Kidney capillary endothelial cell (primary cell): ENCODE results near the gene DOCK2.
"Not testable (repeated sequence)": the region's sequence is repeated elsewhere in the genome, so short reads cannot be mapped to it uniquely, and the experiment has no call there.

Experiments used
- DNase-seq: peaks from one replicate; pipeline ENCODE4 v3.0.0-alpha.2; 2018; ENCODE audit warnings: low spot score

Gene DOCK2

DNA sequence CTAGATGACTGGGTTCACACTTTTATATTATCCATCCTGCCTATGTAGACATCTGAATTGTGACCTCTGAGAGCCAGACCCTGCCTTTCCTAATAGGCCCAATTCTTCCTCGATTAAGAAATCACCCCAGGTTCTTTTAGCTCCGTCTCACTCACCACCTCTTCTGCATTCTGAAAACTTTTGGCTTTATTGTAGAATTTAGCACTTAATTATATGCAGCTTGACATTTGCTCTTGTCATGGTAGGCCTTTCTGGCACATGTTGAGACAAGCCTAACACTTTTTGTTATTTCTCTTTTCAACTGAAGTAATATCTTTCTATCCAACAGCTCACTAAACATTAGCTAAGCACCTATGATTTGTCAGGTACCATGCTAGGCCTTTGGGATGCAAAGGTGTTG, 180.0 kb downstream of the DOCK2 start:
- no peak for DNase-seq

DNA sequence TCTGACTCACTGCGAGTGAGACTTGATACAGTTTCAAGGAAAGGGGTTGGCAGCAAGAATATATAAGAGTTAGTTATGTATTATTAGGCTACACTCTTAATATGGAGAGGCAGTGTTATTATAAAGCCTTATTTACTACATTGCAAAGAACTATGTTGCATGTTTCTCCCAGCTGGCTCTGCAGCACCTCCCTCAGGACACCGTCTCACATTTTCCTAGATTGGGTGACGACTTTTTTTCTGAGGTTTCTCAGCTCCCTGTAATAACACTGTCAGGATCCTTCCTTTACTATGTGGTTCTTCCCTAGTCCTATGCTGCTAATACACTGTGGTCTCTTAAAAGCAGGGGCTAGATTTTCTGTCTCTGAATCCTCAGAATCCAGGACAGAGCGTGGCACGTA, 189.5 kb downstream of the DOCK2 start:
- no peak for DNase-seq

DNA sequence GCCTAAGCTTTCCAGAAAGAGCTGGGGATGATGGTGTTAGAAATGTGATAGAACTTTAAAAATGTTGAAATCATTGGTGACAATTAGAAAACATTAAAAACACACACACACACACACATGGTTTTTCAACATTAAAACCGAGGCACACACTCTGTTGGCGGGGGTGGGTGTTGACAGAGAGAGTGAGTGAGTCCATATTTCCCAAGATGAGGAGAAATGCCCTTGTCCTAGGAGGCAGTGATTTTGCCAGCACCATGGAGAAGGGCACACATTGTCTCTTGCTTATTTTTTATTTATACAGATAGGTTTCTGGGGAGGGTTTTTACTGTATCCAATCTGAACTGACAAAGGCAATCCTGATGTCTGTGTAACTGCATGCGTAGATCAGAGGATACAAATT, 190.7 kb downstream of the DOCK2 start:
- no peak for DNase-seq

DNA sequence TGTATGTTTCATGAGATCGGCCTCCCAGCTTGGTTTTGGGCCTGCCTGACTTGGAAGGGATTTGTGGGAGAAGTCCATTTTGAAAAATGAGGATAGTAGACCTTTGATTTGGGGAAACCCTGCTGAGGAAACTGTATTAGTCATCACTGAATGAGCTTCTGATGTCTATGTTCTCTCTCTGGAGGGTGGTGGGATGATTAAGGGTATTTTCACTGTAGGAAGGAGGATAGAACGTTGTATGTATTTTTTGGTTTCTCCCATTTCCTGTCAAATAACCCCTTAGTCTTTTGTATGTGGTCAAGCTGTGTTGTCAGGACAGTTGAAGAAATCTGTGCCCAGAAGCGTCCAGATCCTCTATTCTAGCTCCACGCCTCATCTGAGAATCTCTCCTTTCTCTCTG, 191.3 kb downstream of the DOCK2 start:
- no peak for DNase-seq

DNA sequence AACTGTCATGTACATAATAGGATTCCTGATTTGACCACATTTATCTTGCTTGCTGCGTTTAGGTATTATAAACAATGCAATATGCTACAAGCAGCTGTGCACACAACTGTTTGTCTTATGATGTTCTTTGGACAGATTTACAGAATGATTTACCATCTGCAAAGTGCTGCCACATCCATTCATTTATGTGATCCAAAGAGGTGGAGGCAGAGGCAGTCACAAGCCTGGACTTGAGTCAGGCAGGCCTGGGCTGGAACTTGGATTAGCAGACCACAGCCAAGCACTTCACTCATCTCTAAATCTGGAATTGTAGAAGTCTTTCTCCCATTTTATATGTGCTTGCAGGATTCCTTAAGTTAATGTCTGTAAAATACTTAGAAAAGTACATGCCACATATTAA, 194.3 kb downstream of the DOCK2 start:
- DNase-seq = no peak

DNA sequence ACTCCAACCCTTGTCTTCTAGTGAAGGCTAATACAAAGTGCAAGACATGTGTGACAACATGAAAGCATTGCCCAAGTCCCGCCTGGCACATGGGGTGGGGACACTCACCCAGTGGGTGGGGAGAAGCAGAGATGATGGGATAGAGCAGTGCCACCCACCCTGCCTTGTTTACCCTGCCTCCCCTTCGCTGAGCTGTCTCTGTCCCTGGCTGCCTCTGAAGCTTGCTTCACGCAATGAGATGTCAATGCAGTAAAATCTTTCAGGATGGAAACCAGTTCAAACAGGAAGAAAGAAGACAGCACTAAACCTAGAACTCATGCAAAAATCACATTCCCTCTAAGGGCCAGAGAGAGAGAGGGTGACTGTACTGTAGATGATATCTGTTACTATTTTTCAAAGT, 195.2 kb downstream of the DOCK2 start:
- DNase-seq = no peak

DNA sequence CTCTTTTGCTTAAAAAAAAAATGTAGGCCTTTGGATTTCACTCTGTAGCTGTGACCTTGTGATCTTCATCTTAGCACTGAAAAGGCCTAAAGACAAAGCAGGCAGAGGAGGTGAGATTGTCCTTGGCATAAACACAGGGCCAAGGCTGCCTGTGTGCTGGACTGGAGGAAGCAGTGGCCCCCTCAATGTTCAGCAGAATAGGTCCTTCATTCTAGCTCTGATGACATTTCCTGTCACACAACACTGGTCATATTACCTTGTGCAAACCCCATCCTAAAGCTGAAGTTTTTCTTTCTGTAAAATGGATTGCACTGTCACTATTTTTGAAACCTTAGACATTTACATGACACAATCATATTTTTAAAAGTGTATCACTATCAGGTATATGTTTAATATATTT, 195.8 kb downstream of the DOCK2 start:
- DNase-seq = no peak

DNA sequence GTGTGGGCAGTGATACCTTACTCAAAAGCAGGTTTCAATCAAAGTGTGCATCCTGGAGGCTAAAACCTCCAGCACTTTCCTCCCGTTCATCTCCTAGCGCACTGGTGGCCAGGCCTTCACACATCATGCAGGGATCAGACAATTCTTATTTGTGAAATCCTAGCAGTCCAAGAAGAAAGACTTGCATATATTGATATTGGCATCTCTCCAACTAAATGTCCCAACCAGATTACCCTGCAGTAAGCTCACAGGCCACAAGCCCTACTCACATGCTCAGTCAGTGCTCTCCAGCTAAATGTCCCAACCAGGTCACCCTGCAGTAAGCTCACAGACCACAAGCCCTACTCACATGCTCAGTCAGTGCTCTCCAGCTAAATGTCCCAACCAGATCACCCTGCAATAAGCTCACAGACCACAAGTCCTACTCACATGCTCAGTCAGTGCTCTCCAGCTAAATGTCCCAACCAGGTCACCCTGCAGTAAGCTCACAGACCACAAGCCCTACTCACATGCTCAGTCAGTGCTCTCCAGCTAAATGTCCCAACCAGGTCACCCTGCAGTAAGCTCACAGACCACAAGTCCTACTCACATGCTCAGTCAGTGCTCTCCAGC, 196.7 kb downstream of the DOCK2 start:
- not testable (repeated sequence) for DNase-seq

DNA sequence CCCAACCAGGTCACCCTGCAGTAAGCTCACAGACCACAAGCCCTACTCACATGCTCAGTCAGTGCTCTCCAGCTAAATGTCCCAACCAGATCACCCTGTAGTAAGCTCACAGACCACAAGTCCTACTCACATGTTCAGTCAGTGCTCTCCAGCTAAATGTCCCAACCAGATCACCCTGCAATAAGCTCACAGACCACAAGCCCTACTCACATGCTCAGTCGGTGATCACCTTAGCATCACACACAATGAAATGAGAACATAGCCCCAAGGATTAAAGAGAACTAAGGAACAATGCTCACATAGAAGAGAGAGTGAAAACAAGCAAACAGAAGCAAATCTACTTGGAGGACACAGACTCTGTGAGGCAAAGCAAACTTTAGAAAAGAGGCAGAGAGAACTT, 197.5 kb downstream of the DOCK2 start:
- DNase-seq = not testable (repeated sequence)

DNA sequence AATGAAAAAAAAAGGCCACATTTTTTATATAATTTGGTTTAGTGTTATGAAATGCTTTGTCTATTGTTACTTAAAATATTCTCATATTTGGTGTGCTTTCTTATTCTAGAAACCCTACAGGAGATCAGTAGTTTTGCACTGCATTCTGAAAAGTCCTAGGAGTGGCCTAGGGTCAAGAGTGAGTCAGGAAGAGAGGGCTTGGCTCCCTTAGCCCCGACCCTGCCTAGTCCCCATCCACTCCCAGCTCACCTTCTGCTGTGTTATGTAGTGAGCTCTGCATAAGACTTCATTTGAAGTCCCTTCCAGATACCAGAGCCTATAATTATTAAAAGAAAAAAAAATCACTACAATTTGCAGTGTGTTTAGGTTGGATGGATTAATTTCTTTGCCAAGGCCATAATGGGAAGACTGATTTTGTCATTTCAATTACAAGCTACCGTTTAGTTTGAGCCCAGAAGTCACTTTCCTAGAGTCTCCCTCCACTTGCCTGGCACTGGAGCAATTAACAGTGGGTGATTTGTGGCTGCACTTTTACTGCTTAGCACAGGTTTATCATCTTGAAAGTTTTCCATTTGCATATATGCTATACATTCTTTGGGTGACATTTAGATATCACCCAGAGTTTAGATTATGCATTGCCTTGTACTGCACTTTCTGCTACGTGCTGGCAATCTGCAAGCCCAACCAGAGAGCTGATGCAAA, 199.9 kb downstream of the DOCK2 start:
- no peak for DNase-seq

DNA sequence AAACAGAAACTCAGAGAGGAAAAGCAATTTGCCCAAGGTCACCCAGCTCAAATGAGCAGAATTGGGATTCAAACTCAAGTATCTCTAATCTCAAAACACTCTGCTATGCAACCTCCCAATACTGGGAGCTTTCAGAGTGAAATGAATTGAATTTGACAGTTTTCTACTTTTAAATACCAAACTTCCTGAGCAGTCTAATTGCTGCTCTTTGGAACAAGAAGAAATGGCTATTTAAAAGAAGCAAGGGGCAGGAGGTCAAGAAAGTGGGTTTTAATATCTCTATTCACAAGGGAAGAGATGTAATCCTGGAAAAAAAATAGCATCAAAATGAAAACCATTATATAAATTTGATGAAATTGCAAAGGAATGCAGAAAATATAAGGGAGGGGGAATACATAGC, 200.6 kb downstream of the DOCK2 start:
- no peak for DNase-seq

DNA sequence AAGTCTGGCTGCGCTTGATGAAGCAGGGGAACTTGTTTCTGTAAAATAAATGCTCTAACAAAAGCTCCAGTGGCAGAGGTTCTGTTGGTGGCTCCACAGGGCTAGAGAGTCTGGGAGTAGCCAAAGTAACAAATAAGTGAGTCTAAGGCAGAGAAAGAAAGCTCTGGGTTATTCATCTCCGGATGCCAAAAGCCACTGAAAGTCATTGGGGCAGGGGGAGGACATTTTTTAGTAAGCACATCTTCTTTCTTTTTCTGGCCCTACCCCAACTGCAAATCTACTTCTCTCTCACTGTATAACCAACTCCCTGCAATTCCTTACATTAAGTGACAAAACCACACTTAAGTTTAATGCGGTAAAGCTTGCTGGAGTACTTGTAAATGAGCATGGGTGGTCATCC, 201.6 kb downstream of the DOCK2 start:
- no peak for DNase-seq

DNA sequence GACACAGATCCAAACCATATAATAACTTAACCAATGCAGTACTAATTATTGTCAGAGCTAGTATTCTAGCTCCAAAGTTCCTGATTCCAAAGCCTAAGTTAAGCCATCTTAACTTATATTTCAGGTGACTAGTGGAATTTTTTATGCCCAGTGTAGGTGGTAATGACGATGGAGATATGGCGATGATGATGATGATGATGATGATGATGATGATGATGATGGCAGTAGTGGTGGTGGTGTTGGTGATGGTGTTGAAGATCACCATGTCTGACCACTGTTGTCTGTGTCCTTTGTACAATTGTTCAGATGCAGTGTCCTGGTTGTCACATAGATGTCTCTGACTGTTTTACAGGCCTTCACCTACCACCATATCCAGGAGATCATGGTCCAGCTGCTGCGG, 203.3 kb downstream of the DOCK2 start:
- DNase-seq = no peak

DNA sequence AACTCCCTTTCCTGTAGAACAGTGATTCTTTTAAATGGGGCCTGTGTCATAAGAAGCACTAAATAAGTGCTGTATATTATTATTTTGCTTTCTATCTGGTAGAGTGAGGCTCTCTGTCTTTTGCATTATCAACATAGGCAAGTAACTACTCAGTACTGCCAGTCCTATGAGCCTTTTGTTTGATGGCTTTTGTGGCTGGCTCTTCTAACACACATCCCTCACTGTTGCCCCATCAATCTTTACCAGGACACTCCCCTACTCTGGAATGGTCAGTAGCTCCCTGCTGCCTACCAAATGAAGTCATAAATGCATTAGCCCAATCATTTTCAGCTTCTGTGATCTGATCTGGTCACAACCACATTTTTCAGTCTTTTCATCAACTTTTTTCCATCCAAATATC, 205.6 kb downstream of the DOCK2 start:
- DNase-seq = no peak

DNA sequence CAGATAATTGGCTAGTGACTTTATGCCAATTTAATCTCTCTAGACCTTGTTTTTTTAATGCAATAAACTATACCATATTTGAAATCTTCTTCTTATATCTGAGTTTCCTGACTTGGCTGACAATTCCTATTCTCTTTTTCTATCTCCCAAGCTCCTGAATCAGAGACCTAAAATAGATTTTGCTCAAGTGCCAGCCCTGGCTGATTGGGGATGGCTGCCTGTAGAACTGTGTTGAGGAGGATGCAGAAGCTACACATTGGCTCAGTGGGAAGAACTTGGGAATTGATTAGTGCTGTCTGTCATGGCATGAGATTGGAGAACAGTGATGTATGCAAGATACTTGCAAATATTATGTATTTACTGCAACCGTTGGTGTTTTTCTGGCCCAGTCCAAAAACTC, 210.4 kb downstream of the DOCK2 start:
- no peak for DNase-seq

DNA sequence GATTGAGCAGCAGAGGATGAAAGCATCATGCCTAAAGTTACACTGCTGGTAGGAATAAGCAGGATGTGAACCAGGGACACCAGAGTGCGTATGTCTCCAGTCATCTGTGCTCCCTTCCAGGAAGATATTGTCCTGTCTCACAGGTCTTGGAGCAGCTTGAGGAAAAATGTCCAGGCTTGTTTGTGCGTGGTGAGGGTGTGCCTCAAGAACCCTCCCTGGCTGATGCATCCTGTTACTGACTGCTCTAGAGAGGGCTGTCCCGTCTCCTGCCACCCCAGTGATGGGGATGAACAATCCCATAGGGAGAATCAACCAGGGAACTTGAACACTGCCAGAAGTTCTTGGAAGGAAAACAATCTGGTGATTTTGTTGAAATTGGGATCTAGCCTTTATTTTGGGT, 211.2 kb downstream of the DOCK2 start:
- no peak for DNase-seq

DNA sequence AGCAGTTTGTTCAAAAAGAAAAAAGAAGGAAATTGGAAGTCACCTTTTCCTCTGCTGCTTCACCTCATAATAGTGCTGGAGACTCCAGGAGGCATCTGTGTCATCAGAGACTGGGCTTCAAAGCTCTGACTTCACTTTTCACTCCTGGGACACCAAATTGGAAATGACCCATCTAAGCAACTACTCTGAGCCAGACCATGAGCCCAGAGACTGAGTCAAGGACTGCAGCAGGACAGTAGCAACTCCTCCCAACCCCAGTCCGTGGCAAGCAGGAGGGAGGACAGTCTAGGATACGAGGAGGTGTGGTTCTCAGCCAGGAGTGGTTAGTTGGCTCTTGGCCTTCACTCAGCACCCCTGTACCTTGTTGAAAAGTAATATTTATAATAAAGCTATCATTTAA, 211.7 kb downstream of the DOCK2 start:
- no peak for DNase-seq

DNA sequence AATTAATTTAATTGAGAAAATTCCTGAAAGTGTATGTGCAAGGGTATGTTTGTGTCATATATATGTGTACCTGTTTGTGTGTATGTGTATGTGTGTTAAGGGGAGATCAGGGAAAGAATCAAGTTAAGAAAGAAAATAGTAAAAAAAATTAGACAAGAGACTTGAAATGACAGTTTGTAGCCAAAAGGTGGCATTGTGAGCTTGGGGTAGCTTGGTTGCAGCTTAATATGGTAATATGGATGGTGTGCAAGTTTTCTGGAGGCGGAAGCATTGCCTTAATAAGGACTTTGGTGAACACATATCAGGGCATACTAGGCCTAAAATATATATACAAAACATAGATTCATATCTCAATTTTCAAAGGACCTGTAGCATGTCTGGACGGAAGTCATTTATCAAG, 213.3 kb downstream of the DOCK2 start:
- no peak for DNase-seq

DNA sequence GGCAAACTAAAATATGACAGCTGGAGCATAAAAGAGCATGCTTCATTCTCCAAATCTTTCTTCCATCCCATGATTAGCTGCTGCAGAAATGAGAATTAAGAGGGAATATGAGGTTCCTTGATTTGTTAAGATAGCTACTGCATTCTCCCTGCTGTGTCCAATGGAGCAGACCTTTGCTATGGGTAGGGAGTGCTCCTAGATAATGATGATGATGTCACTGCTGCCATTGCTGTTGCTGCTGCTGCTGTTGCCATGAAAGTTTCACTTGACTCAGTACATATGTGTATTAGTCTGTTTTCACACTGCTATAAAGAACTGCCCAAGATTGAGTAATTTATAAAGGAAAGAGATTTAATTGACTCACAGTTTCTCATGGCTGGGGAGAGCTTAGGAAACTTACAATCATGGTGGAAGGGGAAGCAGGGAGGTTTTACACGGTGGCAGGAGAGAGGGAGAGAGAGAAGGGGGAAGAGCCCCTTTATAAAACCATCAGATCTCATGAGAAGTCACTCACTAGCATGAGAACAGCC, 214.3 kb downstream of the DOCK2 start:
- DNase-seq = no peak

DNA sequence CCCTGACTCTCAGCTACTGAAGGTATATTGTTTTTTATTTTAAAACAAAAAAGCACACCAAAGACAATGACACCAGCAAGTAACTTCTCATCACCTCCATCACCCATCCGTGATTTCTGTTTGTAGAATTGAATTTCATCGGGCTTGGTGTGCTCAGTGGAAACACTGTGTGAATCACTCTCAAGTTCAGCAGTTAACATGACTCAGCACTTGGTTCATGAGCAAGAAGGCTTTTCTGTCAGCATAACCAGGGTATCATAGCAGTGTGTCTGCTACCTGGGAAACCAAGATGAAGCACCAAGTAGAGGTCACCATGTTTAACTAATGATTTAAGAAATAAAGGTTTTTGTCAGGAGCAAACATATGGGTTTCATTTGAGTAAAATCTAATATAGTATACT, 219.5 kb downstream of the DOCK2 start:
- DNase-seq = peak; percentile 44

DNA sequence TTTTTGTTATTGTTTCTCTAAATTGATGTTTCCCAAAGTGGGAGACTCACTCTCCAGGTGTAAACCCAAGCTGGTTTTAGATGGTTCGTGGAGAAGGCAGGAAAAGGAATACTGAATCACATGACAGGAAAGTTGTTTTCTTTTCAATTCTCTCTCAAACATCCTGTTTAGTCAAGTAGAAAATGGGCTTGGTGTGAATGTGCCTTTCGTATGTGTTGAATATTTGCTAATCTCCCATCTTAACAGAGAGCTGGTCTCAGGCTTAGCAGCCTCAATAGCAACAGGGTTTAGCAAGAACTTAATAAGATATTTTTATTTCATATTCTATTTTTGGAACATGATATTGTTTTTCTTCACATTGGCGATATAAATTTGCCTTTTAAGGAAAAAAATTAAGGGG, 223.5 kb downstream of the DOCK2 start:
- no peak for DNase-seq

DNA sequence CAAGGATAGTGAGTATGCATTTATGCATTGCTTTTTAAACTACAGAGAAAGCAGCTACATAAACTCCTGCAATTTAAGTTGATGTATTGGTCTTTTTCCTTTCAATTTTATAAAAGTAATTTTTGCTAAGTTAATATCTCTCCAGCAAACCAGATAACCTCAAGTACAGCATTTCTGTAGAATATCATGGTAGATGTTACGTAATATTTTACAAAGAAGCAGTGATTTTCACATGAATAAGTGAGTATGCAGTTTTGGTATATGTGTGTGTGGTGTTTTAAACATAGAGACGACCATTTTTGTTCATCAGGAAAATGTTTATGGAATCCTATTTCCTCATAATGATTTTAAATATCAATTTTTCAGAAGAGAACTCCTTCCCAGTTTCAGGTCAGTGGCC, 224.4 kb downstream of the DOCK2 start:
- no peak for DNase-seq

DNA sequence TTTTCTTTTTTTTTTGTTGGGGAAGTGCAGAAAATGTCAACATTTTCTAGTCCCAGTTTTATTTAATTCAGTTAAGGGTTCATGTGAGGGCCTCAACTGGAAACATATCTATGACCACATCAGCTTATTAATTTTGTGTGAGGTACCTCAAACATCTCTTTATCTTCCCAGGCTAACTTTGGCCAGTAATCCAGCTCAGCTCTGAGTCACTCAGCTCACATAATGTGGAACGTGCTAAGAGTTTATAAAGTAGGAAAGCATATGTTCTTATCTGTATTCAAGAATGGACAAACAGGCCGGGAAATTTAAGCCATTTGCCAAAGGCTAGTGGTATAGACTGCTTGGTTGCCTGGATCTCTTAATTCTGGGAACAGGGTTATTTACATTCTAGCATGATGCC, 224.9 kb downstream of the DOCK2 start:
- DNase-seq = no peak

DNA sequence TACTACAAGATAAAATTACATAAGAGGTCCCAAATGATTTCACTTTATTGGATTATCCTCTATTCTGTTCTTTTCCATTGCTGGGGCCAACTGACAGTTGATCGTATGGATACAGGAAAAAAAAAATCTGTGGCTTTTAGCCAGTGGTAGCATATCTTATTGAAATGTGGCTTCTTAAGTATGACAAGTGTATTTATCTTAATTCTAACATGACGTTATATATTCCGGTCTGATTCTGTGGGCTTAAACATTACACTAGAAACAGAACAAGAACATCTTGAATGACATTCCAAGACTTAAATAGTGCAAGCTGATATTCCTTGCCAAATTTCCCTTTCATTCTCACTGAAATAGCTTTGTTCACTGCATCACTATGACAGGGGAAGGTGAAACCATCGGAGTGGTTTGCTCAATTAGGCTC, 225.3 kb downstream of the DOCK2 start:
- no peak for DNase-seq
